Activated naive CD8-positive, alpha-beta T cell (primary cell): Measurements from ENCODE around the gene PKD2.
A peak's percentile ranks its signal among the peaks of the same experiment; 100 is the strongest.
"Not testable (repeated sequence)": the region's sequence is repeated elsewhere in the genome, so short reads cannot be mapped to it uniquely, and the experiment has no call there.

Experiments used
- H3K27ac Mint-ChIP-seq: one replicate; pipeline ENCODE4 v1.8.0; 2021; ENCODE audit warnings: mixed read lengths
- H3K27me3 Mint-ChIP-seq: one replicate; pipeline ENCODE4 v1.8.0; 2021; ENCODE audit warnings: mixed read lengths
- H3K36me3 Mint-ChIP-seq: one replicate; pipeline ENCODE4 v1.8.0; 2021; ENCODE audit warnings: mixed read lengths
- H3K4me1 Mint-ChIP-seq: one replicate; pipeline ENCODE4 v1.8.0; 2021; ENCODE audit warnings: low read depth, mixed read lengths
- H3K4me3 Mint-ChIP-seq: one replicate; pipeline ENCODE4 v1.8.0; 2021; ENCODE audit warnings: mild to moderate bottlenecking, mixed read lengths
- H3K9me3 Mint-ChIP-seq: one replicate; pipeline ENCODE4 v1.8.0; 2021; ENCODE audit warnings: low read depth, mixed read lengths

PKD2 gene

GRCh38 chr4:87981486-87981885, 25.9 kb upstream of the PKD2 start:
- peaks cover 15% of the 10 kb centered on the region for H3K27me3 Mint-ChIP-seq

GRCh38 chr4:87982036-87982435, 25.4 kb upstream of the PKD2 start:
- Mint-ChIP-seq H3K9me3 (no peaks in the 10 kb centered on the region), H3K4me3 (no peak overlapping the region), H3K4me1 (no peaks in the 10 kb centered on the region), H3K27ac (no peak overlapping the region), H3K36me3 (no peaks in the 10 kb centered on the region), H3K27me3 (peaks cover 12% of the 10 kb centered on the region)

More at GRCh38 chr4:87981486-87981885, 25.9 kb upstream of the PKD2 start:
- Mint-ChIP-seq H3K4me3 (no peak overlapping the region), H3K27ac (no peak overlapping the region), H3K36me3 (no peaks in the 10 kb centered on the region), H3K9me3 (no peaks in the 10 kb centered on the region), H3K4me1 (no peaks in the 10 kb centered on the region)

GRCh38 chr4:87982446-87983010, 24.9 kb upstream of the PKD2 start:
- Mint-ChIP-seq H3K36me3 (no peaks in the 10 kb centered on the region), H3K9me3 (no peaks in the 10 kb centered on the region), H3K27me3 (peaks cover 12% of the 10 kb centered on the region), H3K27ac (no peak overlapping the region), H3K4me1 (no peaks in the 10 kb centered on the region), H3K4me3 (no peak overlapping the region)

DNA sequence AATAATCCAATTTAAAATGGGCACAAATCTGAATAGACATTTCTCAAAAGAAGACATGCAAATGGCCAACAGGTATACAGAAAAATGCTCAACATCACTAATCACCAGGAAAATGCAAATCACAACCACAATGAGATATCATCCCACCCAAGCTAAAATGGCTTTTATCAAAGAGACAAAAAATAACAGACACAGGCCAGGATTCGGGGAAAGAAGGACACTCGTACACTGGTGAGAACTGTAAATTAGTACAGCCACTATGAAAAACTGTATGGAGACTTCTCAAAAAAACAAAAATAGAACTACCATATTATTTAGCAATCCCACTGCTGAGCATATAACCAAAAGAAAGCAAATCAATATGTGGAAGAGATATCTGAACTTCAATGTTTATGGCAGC, 23.4 kb upstream of the PKD2 start:
- H3K27ac Mint-ChIP-seq, result no peak overlapping the region
- no peaks in the 10 kb centered on the region for H3K9me3 Mint-ChIP-seq
- no peaks in the 10 kb centered on the region for H3K36me3 Mint-ChIP-seq
- no peak overlapping the region for H3K4me3 Mint-ChIP-seq
- H3K27me3 Mint-ChIP-seq, result peaks cover 10% of the 10 kb centered on the region
- no peaks in the 10 kb centered on the region for H3K4me1 Mint-ChIP-seq

- H3K36me3 Mint-ChIP-seq, result no peaks in the 10 kb centered on the region
- H3K4me1 Mint-ChIP-seq, result no peaks in the 10 kb centered on the region
- H3K27ac Mint-ChIP-seq, result no peak overlapping the region
- peaks cover 7% of the 10 kb centered on the region for H3K27me3 Mint-ChIP-seq
- H3K4me3 Mint-ChIP-seq, result no peak overlapping the region
- H3K9me3 Mint-ChIP-seq, result no peaks in the 10 kb centered on the region
Measured at GRCh38 chr4:87985097-87985886, 22.1 kb upstream of the PKD2 start.

GRCh38 chr4:87985887-87986200, 21.6 kb upstream of the PKD2 start:
- no peaks in the 10 kb centered on the region for H3K4me1 Mint-ChIP-seq
- H3K27ac Mint-ChIP-seq, result no peak overlapping the region
- H3K4me3 Mint-ChIP-seq, result no peak overlapping the region
- H3K36me3 Mint-ChIP-seq, result no peaks in the 10 kb centered on the region
- peaks cover 7% of the 10 kb centered on the region for H3K27me3 Mint-ChIP-seq
- H3K9me3 Mint-ChIP-seq, result no peaks in the 10 kb centered on the region

- peaks cover 7% of the 10 kb centered on the region for H3K27me3 Mint-ChIP-seq
- H3K36me3 Mint-ChIP-seq, result no peaks in the 10 kb centered on the region
- no peaks in the 10 kb centered on the region for H3K9me3 Mint-ChIP-seq
- no peak overlapping the region for H3K4me3 Mint-ChIP-seq
- no peak overlapping the region for H3K27ac Mint-ChIP-seq
- peaks cover 3% of the 10 kb centered on the region for H3K4me1 Mint-ChIP-seq
Measured at GRCh38 chr4:87986508-87986907, 20.9 kb upstream of the PKD2 start.

- Mint-ChIP-seq H3K4me3 (no peak overlapping the region), H3K9me3 (no peaks in the 10 kb centered on the region), H3K4me1 (peaks cover 6% of the 10 kb centered on the region), H3K27ac (no peak overlapping the region), H3K36me3 (no peaks in the 10 kb centered on the region), H3K27me3 (peaks cover 9% of the 10 kb centered on the region)
Measured at GRCh38 chr4:87989765-87990164, 17.7 kb upstream of the PKD2 start.

DNA sequence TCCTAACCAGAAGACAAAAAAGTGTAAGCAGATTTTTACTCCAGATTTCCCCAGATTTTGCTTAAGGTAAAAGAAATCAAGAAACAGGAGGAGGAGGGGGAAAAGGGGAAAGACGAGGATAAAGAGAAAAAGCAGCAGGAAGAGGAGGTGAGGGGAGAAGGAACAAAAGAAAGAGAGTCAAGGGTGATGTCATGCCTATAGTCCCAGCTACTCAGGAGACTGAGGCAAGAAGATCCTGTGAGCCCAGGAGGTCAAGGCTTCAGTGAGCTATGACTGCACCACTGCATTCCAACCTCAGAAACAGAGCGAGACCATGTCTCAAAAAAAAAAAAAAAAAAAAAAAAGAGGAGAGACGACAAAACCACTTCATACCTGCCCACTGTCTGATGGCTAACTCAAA, 12.0 kb upstream of the PKD2 start:
- Mint-ChIP-seq H3K9me3 (no peaks in the 10 kb centered on the region), H3K4me1 (peaks cover 6% of the 10 kb centered on the region), H3K27me3 (peaks cover 2% of the 10 kb centered on the region), H3K4me3 (no peak overlapping the region), H3K27ac (no peak overlapping the region), H3K36me3 (no peaks in the 10 kb centered on the region)

DNA sequence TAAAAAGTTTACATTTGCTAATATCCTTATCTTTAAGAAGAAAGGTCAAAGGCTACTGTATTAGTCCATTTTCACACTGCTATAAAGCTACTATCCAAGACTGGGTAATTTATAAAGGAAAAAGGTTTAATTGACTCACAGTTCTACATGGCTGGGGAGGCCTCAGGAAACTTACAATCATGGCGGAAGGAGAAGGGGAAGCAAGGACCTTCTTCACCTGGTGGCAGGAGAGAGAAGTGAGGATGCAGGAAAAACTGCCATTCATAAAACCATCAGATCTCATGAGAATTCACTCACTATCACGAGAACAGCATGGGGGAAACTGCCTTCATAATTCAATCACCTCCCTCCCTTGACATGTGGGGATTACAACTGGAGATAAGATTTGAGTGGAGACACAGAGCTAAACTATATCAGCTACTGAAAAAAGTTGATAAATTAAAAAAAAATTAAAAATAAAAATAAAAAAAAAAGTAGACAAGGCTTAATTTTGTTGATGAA, 8.2 kb upstream of the PKD2 start:
- not testable (repeated sequence) for H3K27me3 Mint-ChIP-seq, H3K27ac Mint-ChIP-seq, H3K36me3 Mint-ChIP-seq, H3K4me3 Mint-ChIP-seq, H3K4me1 Mint-ChIP-seq, H3K9me3 Mint-ChIP-seq

DNA sequence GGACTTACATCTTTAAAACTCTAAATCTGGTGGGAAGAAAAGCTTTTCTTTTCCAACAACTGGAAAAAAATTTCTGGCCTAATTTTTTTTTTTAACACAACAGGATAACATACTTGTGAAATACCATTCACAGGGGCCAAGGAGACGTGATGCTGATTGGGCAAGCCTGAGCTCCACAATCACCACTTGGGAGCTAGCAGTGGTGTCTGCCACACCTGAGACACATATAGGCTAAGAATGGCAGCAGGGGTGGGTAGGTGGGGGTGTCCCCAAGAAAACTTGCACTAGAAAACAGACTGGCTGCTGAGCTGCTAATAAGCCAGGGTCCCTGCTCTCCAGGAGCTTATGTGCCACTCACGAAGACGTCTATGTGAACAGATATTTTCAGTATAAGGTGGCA, 5.6 kb upstream of the PKD2 start:
- Mint-ChIP-seq H3K9me3 (no peaks in the 10 kb centered on the region), H3K36me3 (no peaks in the 10 kb centered on the region), H3K4me3 (no peak overlapping the region), H3K27me3 (peaks cover 3% of the 10 kb centered on the region), H3K4me1 (peaks cover 7% of the 10 kb centered on the region), H3K27ac (no peak overlapping the region)

GRCh38 chr4:88002786-88003185, 4.6 kb upstream of the PKD2 start:
- Mint-ChIP-seq H3K27me3 (peaks cover 3% of the 10 kb centered on the region), H3K36me3 (no peaks in the 10 kb centered on the region), H3K9me3 (no peaks in the 10 kb centered on the region), H3K4me3 (no peak overlapping the region), H3K4me1 (peaks cover 9% of the 10 kb centered on the region), H3K27ac (no peak overlapping the region)

DNA sequence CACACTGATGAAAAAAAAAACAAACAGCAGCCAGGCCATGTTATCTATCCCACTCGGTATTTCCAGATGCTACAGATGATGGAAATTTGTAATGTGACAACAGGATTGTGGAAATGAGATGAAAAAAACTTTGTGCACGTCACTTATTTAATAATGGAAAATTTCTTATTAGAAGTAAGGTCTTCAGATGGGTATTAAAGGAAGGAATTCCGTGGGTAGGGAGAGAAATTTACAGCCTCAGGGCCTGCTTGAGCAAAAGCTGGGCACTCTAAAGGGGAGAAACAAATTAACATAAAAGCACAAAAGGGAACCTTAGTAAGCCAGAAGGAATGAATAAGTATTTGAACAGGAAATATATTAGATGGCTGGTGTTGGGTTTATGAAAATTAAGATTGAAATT, 4.2 kb upstream of the PKD2 start:
- Mint-ChIP-seq H3K27ac (no peak overlapping the region), H3K9me3 (no peaks in the 10 kb centered on the region), H3K4me3 (no peak overlapping the region), H3K27me3 (peaks cover 3% of the 10 kb centered on the region), H3K4me1 (peaks cover 9% of the 10 kb centered on the region), H3K36me3 (no peaks in the 10 kb centered on the region)

- H3K4me3 Mint-ChIP-seq, result no peak overlapping the region
- H3K4me1 Mint-ChIP-seq, result peaks cover 19% of the 10 kb centered on the region
- no peak overlapping the region for H3K27ac Mint-ChIP-seq
- H3K36me3 Mint-ChIP-seq, result peaks cover 3% of the 10 kb centered on the region
- peaks cover 3% of the 10 kb centered on the region for H3K27me3 Mint-ChIP-seq
- no peaks in the 10 kb centered on the region for H3K9me3 Mint-ChIP-seq
Measured at GRCh38 chr4:88005076-88005475, 2.4 kb upstream of the PKD2 start.

GRCh38 chr4:88005946-88006345, 1.5 kb upstream of the PKD2 start:
- Mint-ChIP-seq H3K27ac (no peak overlapping the region), H3K9me3 (no peaks in the 10 kb centered on the region), H3K4me1 (peaks cover 26% of the 10 kb centered on the region), H3K4me3 (peak overlapping the region; percentile 92), H3K36me3 (peaks cover 5% of the 10 kb centered on the region), H3K27me3 (peaks cover 3% of the 10 kb centered on the region)

DNA sequence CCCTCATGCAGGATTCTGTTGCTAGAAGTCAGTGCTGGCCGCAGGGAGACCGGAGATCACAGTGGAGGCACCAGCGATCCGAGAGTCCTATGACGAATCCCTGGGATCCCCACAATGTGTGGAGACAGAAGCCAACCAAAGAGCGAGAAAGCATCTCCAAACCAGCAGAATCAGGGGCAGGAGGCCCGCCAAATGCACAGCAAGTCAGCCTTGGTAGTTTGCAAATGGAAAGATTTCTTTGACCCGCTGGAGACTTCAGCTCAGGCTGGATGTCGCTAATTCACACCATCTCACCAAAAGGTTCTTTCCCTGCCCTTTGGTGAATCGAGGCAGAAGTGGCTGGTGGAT, 505 bp upstream of the PKD2 start:
- peaks cover 3% of the 10 kb centered on the region for H3K27me3 Mint-ChIP-seq

More for the DNA sequence above, 505 bp upstream of the PKD2 start:
- Mint-ChIP-seq H3K4me1 (peaks cover 34% of the 10 kb centered on the region), H3K4me3 (peak overlapping the region; percentile 92), H3K9me3 (no peaks in the 10 kb centered on the region), H3K27ac (peak overlapping the region; percentile 79), H3K36me3 (peaks cover 7% of the 10 kb centered on the region)
